Measurements from ENCODE around the gene ACOT9. TPM values are rescaled to one million over a fixed set of nuclear protein-coding genes. Genes with fewer than 3 reads are reported as not detected.

The ACOT9 gene
- total and polyA plus RNA-seq, 10 of the 15 experiments (the other 5 are each of a cell fraction or from before 2014, with no cell fraction given): 17.4 to 42.5 (median 23.3) TPM

DNA sequence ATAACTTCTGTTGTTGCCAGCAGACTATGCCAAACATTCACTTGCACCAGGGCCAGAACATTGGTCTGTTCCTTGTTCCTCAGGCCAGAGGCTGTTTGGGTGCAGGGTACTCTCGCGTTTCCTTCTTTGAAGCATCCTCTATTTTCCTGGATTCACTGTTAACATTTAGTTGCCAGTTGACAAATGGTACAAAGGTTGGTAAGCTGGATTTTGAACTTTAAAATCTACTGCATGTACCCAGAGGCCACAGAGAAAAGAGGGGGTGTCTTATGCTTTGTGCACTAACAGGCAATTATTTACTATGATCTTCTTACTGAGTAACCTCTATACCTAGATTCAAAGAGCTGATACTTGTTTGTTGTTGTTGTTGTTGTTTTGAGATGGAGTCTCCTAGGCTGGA lies 27.1 kb upstream of the ACOT9 start:
- no peak for DNase-seq (ENCODE audit: low read depth, low spot score)
- ChIA-PET POLR2A (interaction anchor here (0.6 to 1.0 kb wide), 2 partner anchors 13 to 1575 kb away, joined by 4 to 8 read pairs; partner anchors contain the start of gene SAT1), RAD21 (ENCODE audit: unreplicated experiment) (no interaction called here), SMC1A (ENCODE audit: uncharacterized antibody, unreplicated experiment) (no interaction called here), CTCF (no interaction called here)
- no peak for ATAC-seq
- no TSS peak for BruUV-seq (replicated peaks)
- intact Hi-C loops (cut with micrococcal nuclease; ENCODE audit: unreplicated experiment): no loop called here
- Histone ChIP-seq H4K20me1 (ENCODE audit: control insufficient read depth, insufficient read depth) (no peaks in the 10 kb centered on the region), H3K9me3 (replicated peaks; ENCODE audit: control insufficient read depth, insufficient read depth, low read length) (no peaks in the 10 kb centered on the region; the same call in 2 of the 3 replicates), H3K4me3 (no peak overlapping the region), H3K79me2 (ENCODE audit: control insufficient read depth, insufficient read depth, low read length) (no peaks in the 10 kb centered on the region), H3K9ac (ENCODE audit: control insufficient read depth, insufficient read depth, low read length) (no peak overlapping the region), H2AFZ (ENCODE audit: control insufficient read depth, low read depth, low read length) (no peak overlapping the region), H3K27me3 (replicated peaks in 1 of 2; ENCODE audit: control insufficient read depth in 2 of 2, insufficient read depth in 2 of 2, low read length in 1 of 2) (no peaks in the 10 kb centered on the region), H3K4me1 (ENCODE audit: control insufficient read depth, insufficient read depth, low read length) (no peaks in the 10 kb centered on the region), H3K36me3 (ENCODE audit: control insufficient read depth in 2 of 2, insufficient read depth in 2 of 2, low read length in 1 of 2) (no peaks in the 10 kb centered on the region), H3K27ac (ENCODE audit: control insufficient read depth, insufficient read depth) (no peak overlapping the region), H3K4me2 (ENCODE audit: control insufficient read depth, insufficient read depth) (no peak overlapping the region)
- TF ChIP-seq, protein P1, sequence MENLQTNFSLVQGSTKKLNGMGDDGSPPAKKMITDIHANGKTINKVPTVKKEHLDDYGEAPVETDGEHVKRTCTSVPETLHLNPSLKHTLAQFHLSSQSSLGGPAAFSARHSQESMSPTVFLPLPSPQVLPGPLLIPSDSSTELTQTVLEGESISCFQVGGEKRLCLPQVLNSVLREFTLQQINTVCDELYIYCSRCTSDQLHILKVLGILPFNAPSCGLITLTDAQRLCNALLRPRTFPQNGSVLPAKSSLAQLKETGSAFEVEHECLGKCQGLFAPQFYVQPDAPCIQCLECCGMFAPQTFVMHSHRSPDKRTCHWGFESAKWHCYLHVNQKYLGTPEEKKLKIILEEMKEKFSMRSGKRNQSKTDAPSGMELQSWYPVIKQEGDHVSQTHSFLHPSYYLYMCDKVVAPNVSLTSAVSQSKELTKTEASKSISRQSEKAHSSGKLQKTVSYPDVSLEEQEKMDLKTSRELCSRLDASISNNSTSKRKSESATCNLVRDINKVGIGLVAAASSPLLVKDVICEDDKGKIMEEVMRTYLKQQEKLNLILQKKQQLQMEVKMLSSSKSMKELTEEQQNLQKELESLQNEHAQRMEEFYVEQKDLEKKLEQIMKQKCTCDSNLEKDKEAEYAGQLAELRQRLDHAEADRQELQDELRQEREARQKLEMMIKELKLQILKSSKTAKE (IDR thresholded peaks at IDR 0.05; ENCODE audit: low read depth, poor library complexity, severe bottlenecking): no peak
- TF ChIP-seq ZZZ3 (IDR thresholded peaks at IDR 0.05; ENCODE audit: control insufficient read depth, insufficient read length, low read depth): no peak
- TF ChIP-seq NFIC (IDR thresholded peaks at IDR 0.05; ENCODE audit: low read depth, low read length): no peak
- no peak for TF ChIP-seq TAF1 (IDR thresholded peaks at IDR 0.05; ENCODE audit: borderline replicate concordance, low read depth, low read length)
- in situ Hi-C loops (cut with MboI): no loop called here
- no peak for FAIRE-seq
- 79% methylated on average over 2 of the region's 2 CpGs for WGBS (ENCODE audit: insufficient coverage, insufficient replicate concordance, low lambda C conversion rate, missing lambda C conversion rate)

Measured in GM12878 (cell line).